ENCODE results near the gene XPR1. TPM values are rescaled to one million over a fixed set of nuclear protein-coding genes. Genes with fewer than 3 reads are reported as not detected.
"Not testable (repeated sequence)": the region's sequence is repeated elsewhere in the genome, so short reads cannot be mapped to it uniquely, and the experiment has no call there.

The XPR1 gene
- total RNA-seq, 1 experiment from 2014 or later: 19.3 TPM

DNA sequence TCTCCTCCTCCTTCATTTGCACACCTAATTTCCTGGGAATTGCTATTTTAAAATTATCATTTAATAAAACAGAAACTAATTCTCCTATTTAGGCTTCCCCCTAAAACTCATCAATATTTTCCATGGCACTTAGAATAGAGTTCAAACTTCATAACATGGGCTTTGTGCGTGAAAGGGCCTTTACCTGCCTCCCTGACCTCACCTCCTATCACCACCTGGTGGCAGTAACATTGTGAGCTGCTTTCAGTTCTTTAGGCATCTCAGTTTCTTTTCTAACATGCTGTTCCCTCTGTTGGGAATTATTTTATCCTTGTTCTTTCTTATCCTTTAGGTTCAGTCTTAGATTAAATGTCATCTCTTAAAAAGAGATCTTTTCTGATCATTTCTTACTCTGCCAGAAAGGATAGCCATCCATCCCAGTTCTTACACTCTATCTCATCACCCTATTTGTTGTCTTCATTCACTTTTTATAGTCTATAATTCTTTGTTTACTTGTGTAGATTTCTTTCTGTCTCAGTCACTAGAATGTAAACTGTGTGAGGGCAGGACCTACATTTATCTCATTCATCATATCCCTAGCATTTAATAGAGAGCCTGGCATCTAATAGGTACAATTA is 147.1 kb downstream of the XPR1 start:
- peak; percentile 1 for DNase-seq (ENCODE audit: low read depth)

DNA sequence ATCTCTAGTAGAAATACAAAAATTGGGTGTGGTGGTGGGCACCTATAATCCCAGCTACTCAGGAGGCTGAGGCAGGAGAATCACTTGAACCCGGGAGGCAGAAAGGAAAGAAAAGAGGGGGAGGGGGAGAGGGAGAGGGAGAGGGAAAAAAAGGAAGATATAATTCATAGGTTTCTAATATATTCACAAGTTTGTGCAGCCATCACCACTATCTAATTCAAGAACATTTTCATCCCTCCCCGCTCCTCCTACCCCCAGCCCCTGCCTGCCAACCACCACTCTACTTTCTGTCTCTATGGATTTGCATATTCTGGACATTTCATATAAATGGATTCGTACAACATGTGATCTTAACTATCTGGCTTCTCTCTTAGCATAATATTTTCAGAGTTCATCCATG is 147.8 kb downstream of the XPR1 start:
- no peak for DNase-seq (ENCODE audit: low read depth)

DNA sequence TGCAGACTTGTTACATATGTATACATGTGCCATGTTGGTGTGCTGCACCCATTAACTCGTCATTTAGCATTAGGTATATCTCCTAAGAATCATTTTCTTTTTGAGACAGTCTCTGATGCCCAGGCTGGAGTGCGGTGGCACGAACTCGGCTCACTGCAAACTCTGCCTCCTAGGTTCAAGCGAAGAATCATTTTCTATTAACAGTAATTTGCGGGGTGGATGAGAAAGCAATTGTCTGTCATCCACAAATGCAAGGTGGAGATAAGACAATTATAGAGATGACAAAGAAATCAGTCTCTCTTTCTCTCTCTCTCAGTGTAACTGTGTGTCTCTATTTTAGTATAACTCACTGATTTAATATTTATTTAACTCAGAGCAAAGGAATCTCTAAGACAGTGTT is 149.9 kb downstream of the XPR1 start:
- no peak for DNase-seq (ENCODE audit: low read depth)

DNA sequence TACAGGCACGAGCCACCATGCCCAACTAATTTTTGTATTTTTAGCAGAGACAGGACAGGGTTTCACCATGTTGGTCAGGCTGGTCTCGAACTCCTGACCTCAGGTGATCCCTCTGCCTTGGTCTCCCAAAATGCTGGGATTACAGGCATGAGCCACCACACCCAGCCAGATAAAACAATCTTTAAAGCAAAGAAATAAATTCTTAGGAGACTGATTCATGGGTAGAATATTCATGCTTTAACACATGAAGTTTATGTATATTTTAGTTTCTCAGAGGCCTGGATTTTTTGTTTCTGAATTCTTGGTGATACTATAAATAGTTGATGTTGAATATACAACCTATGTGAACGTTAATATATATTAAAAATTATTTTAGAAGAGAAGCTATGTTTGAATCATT is 153.5 kb downstream of the XPR1 start:
- no peak for DNase-seq (ENCODE audit: low read depth)

DNA sequence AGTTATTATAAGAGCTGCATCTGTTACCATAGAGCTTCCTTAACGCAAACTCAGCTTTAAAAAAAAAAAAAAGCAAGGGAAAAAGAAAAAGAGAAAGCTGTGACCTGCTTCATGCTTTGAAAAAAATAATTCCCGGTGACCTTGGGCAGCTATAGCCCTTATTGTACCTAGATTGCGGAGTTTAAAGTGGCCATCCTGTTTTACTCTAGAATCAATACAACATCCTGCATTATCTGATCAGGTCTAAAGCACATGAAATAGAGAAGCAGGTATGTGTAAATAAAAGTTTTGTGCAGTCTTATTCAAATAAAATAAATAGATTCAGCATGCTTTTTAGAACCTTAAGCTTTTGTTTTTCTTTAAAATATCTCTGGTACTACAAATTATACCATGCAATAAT is 154.1 kb downstream of the XPR1 start:
- DNase-seq (ENCODE audit: low read depth): no peak

DNA sequence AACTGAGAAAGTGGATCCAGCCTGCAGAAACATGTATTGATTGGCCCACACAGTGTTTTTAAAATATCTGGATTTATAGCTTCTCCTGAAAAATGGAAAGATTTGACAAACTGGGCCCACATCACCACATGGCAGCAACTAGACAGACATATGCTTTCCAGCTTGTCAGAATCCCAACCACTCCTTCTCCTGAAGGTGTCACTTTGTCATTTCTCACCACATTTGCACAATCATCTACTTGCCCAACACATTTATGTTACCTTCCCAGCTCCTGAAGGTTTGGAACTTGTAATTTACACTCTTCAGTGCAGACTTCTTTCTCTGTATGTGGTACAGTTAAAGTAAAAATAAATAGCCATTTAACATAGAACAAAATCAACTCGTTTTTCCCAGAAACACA is 154.8 kb downstream of the XPR1 start:
- no peak for DNase-seq (ENCODE audit: low read depth)

DNA sequence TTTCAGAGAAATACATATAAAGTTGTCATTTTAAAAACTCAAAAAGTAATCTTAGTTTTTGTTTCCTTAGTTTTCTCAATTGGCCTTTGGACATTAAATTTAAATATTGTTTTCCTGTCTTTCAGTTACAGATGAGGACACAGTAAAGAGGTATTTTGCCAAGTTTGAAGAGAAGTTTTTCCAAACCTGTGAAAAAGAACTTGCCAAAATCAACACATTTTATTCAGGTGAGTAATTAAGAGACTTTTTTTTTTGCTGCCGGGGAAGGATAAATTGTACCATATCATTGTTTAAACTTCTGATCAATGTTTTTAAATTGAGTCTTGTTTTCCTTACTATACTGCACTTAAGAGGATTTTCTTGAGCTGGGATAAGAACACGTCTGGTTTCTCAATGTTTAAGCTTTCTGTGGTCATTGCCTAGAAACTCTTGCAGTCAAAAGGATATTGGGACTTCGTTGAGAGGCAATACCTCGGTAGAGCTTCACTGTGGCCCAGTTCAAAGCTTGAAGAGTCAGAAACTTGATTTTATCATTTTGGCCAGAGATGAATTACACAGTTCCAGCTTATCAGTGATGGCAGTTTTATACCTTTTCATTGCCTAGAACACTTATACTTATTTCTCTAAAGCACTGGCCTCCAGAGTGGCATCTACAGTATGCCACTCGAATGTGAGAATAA is 155.9 kb downstream of the XPR1 start:
- DNase-seq (ENCODE audit: low read depth): no peak

DNA sequence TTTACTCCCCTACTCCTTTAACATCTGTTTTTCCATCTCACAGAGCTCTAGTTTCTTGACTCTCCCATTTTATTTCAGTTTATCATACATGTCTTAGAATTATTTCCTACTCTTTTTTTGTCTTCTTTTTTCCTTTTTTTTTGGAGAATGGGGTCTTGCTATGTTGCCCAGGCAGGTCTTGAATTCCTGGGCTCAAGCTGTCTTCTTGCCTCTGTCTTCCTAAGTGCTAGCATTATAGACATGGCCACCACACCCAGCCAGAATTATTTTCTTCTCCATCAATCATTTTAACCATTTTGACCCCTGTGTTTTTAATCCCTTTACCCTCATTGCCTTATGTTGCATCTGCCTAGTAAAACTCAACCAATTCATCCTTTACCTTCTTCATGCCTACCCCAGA is 157.6 kb downstream of the XPR1 start:
- DNase-seq (ENCODE audit: low read depth): no peak

DNA sequence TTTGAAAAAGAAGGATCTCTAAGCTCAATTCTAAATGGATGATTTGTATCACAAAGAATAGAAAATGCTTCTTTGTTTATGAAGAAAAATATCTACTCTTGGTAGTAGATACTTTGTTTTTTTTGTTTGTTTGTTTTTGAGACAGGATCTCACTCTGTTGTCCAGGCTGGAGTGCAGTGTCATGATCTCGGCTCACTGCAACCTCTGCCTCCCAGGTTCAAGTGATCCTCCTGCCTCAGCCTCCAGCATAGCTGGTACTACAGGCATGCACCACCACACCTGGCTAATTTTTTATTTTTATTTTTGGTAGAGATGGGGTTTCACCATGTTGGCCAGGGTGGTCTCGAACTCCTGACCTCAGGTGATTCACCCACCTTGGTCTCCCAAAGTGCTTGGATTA is 159.3 kb downstream of the XPR1 start:
- DNase-seq (ENCODE audit: low read depth): not testable (repeated sequence)

DNA sequence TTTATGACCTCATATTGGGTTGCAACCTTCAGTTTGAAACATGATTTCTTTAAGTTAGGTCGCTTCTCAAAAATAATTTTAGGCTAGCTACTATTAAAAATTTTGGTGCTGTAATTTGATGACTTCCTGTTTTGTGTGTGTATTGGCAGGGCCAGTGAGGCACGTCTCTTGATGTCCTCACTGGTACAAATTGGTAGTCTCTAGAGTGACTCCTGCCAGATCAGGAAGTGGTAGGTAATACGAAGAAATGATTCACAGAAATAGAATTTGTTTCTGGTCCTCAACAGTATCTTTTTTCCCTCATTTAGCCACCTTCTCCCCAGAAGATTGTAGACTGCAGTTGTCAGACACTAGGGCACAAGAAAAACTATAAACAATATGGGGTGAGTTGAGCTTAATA is 160.0 kb downstream of the XPR1 start:
- peak; percentile 76 for DNase-seq (ENCODE audit: low read depth)

DNA sequence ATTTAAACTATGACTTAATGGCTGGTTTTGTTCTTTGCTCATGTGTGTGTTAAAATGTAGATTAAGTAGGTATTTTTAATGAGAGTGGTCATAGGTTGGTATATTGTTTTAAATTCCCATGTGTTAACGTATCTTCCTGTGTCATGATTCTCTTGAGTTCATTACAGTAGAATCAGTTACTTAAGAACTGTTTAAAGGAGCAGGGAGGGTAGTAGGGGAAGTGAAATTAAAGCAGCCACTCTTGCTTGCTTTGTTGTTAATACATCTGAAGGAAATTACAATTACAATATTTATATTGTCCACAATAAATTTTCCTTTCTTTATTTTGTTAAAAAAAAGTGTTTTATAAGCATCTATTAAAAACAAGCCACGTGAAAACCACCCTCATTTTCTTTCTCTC is 161.6 kb downstream of the XPR1 start:
- no peak for DNase-seq (ENCODE audit: low read depth)

DNA sequence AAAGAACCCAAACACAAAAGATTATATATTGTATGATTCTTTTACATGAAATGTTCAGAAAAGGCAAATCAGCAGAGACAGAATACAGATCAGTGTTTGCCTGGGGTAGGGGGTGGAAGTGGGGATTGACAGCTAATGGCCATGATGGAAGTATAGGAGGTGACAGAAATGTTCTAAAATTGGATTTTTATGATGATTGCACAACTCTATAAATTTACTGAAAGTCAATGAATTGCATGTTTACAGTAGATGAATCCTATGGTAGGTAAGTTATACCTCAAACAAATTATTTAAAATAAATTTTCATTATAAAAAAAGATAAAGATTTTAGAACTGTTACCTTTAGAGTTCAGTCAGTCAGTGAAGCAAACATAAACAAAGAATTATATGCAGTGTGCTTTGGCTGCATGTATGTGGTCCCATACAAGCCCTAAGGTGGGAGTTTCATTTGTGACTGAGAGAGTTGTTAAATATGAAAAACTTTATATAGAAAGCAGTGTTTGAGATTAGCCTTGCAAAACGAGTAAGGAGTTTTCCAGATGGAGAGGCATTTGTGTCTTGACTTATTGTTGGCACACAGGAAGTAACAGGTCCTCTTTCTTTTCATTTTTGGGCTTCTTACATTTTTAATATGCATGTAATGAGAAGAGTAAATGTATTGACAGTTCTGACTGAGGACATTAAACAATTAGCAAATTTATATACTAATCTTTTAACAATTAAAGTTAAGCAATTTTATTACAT is 165.2 kb downstream of the XPR1 start:
- DNase-seq (ENCODE audit: low read depth): no peak

DNA sequence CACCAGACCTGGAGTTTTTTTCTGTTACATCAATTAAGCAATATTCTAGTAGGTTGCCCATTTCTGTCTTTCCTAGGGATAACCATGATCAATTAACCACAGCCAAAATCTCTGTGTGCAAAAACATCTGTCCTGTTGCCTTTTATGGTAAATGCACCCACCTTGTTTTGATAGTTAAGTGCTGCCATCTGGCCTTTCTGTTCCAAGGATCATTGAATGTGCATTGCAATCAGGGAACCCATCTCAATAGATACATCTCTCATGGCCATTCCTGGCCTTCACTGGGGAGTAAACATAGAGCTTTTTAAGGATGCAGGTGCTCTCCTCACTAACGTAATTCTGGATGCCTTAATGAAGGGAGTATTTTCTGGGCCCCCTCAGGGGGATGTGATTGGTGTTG is 169.1 kb downstream of the XPR1 start:
- DNase-seq (ENCODE audit: low read depth): no peak

DNA sequence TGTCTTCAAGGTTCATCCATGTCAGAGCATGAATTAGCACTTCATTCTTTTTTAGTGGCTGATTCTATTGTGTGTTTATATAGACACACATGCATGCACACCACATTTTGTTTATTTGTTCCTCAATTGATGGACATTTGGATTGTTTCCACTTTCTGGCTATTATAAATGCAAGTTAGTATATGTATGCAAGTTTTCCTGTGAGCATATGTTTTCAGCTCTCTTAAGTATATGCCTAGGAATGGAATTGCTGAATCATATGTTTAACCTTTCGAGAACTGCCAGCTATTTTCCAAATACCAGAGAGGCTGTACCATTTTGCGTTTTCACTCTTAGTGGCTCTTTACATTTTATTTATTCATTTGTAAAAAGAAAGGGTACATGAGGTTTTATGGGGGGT is 171.0 kb downstream of the XPR1 start:
- no peak for DNase-seq (ENCODE audit: low read depth)

DNA sequence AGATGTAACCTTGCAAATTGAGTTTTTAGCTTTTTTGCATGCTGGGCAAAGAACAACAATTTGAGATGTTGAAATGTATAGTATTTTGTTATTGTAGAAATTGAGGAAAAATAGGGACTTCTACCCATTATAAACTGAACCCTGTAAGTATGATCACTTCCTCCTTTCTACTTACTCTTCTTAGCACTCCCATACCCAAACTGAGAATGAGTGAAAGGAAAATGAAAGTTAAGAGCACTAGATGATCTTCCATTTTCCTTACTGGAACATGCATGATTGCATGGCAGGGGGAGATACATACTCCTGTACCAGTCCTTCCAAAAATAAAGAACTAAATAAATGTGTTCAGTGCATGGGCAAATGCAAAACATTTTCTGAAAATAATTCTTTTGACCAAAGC is 173.5 kb downstream of the XPR1 start:
- DNase-seq (ENCODE audit: low read depth): no peak

DNA sequence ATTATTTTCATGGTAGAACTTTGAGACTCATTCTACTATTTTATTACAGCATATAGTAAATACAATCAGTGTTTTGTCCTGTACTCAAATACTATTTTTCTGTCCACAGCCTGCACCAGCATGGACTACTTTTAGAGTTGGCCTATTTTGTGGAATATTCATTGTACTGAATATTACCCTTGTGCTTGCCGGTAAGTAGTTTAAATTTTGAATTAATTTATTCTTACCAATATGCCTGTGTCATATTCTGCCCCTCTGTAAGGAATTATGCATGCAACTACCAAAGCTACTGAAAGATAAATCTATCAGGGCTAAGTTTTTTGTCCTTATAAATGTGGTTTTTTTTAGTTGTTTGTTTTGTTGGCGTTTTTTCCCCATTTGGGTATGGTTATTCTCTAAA is 179.5 kb downstream of the XPR1 start:
- no peak for DNase-seq (ENCODE audit: low read depth)

DNA sequence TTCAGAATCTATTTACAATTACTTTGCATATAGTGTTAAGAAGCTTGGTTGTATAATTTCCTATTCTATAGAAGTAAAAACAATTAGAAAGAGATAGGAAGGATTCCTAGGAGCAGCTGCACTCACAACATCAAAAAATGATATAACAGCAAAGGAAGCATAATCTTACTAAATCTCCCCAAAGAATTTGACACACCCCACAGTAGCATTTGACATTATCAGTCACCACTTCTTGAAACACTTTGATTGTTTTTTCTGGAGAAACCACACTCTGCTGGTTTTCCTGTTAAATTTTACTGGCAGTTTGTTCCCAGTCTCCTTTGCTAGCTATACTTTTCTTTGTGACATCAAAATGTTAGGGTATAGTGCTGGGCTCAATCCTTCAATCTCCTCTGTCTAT is 180.1 kb downstream of the XPR1 start:
- DNase-seq (ENCODE audit: low read depth): peak; percentile 14

DNA sequence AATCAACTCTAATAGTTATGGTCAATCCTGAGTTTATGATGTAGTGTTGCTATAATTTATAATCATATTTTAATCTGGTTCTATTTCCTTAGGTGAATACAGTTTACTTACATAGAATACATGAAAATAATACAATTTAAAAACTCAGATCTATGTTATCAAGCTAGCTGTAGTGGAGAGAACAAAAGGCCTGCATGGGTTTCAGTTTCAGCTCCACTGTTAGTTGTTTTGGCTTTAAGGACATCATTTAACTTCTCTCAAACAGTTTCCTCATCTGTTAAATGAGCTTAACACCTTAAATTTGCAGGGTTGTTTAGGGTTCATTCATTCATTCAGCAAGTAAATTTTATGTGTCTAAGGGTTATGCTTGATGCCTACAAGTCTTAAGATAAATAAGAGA is 182.4 kb downstream of the XPR1 start:
- no peak for DNase-seq (ENCODE audit: low read depth)

DNA sequence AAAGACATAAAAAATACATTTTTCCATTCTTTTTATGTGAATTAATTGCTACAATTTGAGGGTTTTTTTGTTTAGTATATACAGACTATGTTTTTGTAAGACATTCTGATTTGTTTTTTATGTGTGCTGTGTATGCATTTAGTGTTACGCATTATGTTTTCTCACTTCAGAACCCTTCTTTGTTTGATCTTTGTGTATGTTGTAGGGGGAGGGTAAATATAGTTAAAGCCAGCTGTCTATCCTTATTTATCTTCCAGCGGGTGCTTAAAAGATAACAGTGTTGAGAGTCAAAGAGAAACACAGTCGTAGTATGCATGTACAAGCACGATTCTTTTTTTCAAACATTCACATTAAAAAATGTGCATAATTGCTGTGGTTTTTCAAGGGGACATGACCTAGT is 183.4 kb downstream of the XPR1 start:
- DNase-seq (ENCODE audit: low read depth): no peak

DNA sequence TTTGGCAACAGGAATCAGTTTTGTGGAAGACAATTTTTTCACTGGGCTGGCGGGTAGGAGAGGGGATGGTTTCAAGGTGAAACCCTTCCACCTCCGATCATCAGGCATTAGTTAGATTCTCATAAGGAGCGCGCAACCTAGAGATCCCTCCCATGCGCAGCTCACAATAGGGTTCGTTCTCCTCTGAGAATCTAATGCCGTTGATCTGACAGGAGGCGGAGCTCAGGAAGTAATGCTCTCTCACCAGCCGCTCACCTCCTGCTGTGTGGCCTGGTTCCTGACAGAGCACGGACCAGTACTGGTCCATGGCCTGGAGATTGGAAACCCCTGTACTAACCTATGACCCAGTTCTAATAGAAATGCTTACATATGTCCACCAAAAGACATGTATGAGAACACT is 184.3 kb downstream of the XPR1 start:
- no peak for DNase-seq (ENCODE audit: low read depth)

DNA sequence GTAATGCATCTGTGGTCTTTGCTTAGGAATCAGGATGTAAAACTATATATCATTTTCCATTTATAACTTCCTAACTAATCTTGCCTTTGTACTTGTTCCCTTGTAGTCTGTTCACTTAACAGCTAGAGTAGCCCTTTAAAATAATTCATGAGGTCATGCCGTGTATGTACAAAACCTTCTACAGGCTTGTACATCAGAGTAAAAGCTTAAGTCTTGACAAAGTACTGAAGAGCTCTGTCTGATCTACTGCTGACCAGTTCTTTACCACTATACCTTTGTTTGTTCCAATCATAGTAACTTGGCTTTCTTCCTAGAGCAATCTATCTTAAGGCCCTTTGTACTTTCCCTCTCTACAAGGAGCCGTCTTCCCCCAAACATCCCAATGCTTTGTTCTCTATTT is 190.1 kb downstream of the XPR1 start:
- no peak for DNase-seq (ENCODE audit: low read depth)

DNA sequence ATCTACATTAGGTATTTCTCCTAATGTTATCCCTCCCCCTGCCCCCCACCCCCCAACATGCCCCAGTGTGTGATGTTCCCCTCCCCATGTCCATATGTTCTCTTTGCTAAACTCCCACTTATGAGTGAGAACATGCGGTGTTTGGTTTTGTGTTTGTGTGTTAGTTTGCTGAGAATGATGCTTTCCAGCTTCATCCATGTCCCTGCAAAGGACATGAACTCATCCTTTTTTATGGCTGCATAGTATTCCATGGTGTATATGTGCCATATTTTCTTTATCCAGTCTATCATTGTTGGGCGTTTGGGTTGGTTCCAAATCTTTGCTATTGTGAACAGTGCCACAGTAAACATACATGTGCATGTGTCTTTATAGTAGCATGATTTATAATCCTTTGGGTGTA is 199.7 kb downstream of the XPR1 start:
- not testable (repeated sequence) for DNase-seq (ENCODE audit: low read depth)

DNA sequence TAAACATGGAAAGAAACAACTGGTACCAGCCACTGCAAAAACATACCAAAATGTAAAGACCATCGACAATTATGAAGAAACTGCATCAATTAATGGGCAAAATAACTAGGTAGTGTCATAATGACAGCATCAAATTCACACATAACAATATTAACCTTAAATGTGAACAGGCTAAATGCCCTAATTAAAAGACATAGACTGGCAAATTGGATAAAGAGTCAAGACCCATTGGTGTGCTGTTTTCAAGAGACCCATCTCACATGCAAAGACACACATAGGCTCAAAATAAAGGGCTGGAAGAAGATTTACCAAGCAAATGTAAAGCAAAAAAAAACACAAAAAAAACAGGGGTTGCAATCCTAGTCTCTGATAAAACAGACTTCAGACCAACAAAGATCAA is 201.4 kb downstream of the XPR1 start:
- DNase-seq (ENCODE audit: low read depth): not testable (repeated sequence)

All from HT1080 (cell line).